NCI-H1105 treated with DMSO at 0.1 percent for 48 hours (cell line): ENCODE measurements around the gene NARS2.
A peak's percentile ranks its signal among the peaks of the same experiment; 100 is the strongest.

Experiments
- DNase-seq: peaks from one replicate; lab custom pipeline; 2025; lab: John Stamatoyannopoulos, UW

The NARS2 gene

DNA sequence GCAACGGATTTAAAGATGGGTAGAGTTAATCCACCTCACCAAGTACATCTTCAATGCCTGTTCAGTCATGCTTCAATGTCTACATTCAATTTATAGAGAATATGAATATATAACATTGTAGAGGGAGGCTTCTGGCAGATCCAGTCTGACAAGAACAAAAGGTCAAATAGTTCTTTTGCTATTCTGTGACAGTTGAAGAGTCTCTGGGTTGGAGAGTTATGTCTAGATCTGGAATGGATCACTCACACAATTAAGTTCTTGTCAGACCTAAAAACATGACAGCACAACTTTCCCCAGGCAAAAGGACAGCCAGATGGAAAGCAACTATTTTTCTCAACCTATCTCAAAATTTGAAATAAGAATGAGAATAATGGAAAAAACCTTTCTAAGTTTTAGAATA is 141.7 kb downstream of the NARS2 start:
- DNase-seq = no peak

DNA sequence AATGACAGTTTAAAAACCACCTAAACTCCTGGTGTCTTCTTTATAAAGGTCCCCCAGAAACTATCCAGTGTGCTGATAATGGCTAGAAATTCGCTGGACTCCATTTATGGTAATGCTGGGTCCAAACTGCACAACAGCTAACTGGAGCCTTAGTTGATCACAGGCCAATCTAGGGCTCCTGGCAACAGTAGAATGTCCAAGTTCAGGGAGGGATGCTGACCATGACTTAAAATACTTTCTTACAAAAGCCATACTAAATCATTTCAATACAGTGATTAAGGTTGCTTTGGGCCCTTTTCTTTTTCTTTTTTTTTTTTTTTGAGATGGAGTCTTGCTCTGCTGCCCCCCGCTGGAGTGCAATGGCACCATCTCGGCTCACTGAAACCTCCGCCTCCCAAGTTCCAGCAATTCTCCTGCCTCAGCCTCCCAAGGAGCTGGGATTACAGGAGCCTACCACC is 142.6 kb downstream of the NARS2 start:
- no peak for DNase-seq

GRCh38 chr11:78429660-78430059 is 145.0 kb downstream of the NARS2 start:
- no peak for DNase-seq

DNA sequence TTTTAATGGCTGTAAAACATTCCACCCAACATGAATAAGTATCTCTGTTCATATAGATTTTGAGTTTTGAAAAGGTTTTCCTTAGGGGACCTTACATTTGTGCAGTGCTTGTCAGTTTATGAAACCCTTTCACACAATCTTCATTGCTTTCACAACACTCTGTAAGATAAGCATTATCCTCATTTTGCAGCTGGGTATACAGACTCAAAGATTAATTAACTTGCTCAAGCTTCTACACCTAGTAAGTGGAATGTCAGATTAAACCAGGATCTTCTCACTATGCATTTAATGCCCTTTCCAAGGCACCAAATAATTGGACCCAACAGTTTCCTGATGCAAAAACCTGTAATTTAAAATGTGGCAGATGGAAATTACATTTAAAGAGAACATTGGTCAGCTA is 145.5 kb downstream of the NARS2 start:
- DNase-seq = no peak

GRCh38 chr11:78428773-78429172 is 145.9 kb downstream of the NARS2 start:
- no peak for DNase-seq

DNA sequence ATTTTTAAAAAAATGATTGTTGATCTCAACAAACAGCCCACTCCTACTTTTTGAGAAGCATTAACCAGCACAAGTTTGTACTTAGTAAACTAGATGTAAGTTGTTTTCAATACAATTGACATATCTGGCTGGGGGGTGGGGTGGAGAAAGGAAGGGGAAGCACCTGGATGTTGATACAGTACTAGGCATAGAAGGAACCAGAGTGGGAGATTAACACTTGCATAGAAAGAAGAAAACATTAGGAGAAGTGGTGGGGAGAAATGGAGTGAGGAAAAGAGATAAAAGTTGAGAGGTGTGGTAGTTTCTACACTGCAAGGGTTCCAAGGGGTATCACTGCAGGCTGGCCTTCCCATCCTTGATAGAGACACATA is 146.4 kb downstream of the NARS2 start:
- DNase-seq = no peak

- no peak for DNase-seq
Observed at GRCh38 chr11:78427615-78428265, 146.9 kb downstream of the NARS2 start.

DNA sequence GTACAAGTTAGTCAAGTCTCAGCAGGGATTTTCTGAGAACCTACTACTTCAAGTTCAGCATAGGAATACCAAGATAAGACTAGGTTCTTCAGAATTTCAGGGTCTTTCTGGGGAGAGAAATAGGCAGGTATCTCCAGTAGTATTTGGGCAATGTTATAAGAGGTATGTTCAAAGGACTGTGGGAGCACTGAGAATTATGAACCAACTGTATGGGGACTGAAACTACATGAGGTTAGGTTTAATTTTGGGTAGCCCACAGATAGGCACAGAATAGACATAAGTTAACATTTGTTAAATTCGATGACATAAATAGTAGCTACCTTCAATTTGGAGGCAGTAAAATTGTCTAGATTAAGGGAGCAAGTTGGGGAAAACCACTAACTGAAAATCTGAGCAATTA is 147.8 kb downstream of the NARS2 start:
- no peak for DNase-seq

- no peak for DNase-seq
Observed at GRCh38 chr11:78425399-78426070, 149.1 kb downstream of the NARS2 start.

DNA sequence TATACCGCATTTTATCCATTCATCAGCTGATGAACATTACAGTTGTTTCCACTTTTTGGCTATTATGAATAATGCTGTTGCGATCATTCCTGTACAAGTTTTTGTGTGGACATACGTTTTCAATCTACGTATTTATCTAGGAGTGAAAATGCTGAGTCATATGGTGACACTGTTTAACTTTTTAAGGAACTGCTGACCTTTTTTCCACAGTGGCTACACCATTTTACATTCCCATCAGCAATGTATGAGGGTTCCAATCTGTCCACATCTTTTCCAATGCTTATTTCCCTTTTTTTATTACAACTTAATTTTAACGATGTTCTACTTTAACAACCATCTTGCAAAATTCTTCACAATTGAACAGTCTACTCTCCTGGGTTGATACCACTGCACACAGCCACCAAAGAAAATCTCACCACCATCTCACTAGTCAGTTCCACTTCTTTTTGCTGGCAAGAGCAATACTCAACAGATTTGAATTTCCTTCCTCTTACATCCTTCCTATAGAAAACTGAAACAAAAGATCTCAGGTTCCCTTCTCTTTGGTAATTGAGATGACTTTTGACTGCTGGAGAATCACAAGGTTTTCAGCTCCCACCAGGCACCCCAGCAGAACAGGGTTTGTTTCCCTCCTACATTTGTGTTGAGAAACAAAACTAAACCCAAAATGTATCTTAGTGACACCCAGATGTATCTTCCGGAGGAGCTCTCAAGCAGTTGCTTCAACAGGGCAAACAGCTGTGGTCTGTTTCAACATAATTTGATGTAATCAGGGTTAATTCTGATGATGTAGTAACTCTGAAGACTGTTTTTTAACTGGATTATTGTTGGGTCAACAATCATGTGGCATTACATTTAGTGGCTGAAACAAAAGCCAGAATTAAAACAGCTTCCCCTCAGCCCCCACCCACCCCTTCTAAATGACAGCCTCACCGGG is 150.1 kb downstream of the NARS2 start:
- no peak for DNase-seq

GRCh38 chr11:78423241-78423640 is 151.4 kb downstream of the NARS2 start:
- no peak for DNase-seq

DNA sequence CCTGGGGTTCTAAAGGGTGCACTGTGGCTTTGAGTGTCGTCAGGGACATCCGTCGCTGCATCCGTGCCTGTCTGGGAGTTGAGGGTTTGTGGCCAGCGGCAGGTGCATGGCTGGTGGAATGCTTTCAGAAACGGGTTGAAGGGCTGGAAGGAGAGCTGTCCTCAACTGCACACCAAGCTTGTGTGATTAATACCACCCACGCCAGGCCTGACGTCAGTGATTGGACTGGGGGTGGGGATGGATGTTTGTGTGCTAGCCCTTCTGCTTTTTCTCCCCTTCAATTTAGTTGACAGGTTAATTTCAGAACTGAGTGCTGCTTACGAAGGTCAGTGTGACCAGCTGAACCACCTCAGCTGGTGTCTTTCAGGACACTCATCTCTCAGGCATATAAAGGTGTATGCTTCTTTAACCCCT is 153.9 kb downstream of the NARS2 start:
- DNase-seq = no peak

DNA sequence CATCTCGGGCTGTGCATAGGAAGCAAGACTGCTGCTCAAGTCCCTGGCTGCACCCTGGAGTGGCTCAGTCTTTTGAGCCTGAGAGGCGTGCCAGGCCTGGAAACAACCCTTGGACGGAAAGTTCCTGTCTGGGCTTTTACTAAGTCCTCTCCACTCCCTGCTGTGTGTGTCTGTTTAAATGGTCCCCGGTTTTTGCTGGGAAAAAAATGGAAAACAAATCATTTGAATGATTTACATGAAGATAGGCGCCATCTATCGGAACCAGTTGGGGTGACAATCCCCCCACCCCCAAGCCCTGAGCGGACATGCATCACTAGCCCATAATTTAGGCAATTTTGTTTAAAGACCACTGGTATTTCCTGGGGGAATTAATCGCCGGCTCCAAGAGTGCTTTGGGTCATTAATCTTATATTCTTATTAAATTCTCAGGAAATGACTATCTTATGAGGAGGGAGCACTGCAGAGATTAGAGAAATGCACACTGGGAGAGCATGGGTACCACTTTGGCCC is 154.4 kb downstream of the NARS2 start:
- peak; percentile 43 for DNase-seq

- no peak for DNase-seq
Observed at GRCh38 chr11:78419327-78419726, 155.3 kb downstream of the NARS2 start.

GRCh38 chr11:78418584-78419211 is 156.0 kb downstream of the NARS2 start:
- no peak for DNase-seq

- peak; percentile 85 for DNase-seq
Observed at GRCh38 chr11:78417888-78418583, 156.6 kb downstream of the NARS2 start.

- peak; percentile 65 for DNase-seq
Observed at GRCh38 chr11:78417175-78417887, 157.3 kb downstream of the NARS2 start, which contains the start of gene GAB2. TSS of gene GAB2 (minus strand) at chr11:78417820. CDS start at chr11:78417720, 100 bp downstream.

GRCh38 chr11:78416285-78417174 is 158.1 kb downstream of the NARS2 start:
- peak; percentile 78 for DNase-seq

DNA sequence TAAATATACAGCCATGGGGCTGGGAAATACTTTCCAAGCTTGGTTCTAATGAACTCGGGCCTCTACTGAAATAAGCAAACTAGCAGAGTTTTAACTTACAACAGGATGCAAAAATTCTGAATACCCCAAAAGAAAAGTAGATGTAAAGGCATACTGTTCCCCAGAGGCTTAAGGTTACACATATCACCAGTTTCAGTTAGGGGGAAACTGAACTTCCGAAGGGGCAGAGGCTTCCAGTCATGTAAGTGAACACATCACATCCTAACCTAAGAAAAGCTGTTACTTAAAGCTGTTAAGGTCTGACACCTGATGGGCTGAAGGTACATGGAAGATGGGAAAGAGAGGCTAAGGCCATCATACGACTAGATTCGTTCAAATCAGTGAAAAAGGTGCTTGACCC is 159.3 kb downstream of the NARS2 start:
- DNase-seq = no peak
